Thymus (tissue), 14 donors: ENCODE results near the gene PLCG1. TPM values are rescaled to one million over a fixed set of nuclear protein-coding genes. Genes with fewer than 3 reads are reported as not detected.

Source experiments
- DNase-seq, 9 donors: peaks; one replicate each; pipeline ENCODE4 v3.0.0-alpha.2; 2013; ENCODE audit warnings: low spot score in 9 of 9, low read depth in 6 of 9, missing footprints in 1 of 9
- H3K27ac ChIP-seq, 2 donors: one replicate each; pipeline ENCODE4 v1.5.1; 2013; ENCODE audit warnings: control low read depth in 1 of 2, low read depth in 1 of 2, low read length in 1 of 2, mild to moderate bottlenecking in 1 of 2, moderate library complexity in 1 of 2
- H3K27me3 ChIP-seq, 2 donors: one replicate each; pipeline ENCODE4 v1.5.1; 2013; ENCODE audit warnings: low read length in 1 of 2; ENCODE audit not compliant: control insufficient read depth in 2 of 2, insufficient read depth in 1 of 2
- H3K36me3 ChIP-seq, 2 donors: one replicate each; pipeline ENCODE4 v1.5.1; 2013; ENCODE audit warnings: low read length in 1 of 2, mild to moderate bottlenecking in 1 of 2, moderate library complexity in 1 of 2; ENCODE audit not compliant: control insufficient read depth in 2 of 2, insufficient read depth in 2 of 2
- H3K4me1 ChIP-seq, 2 donors: one replicate each; pipeline ENCODE4 v1.5.1; 2013; ENCODE audit warnings: low read length in 2 of 2; ENCODE audit not compliant: control insufficient read depth in 2 of 2, insufficient read depth in 2 of 2
- H3K4me3 ChIP-seq, 2 donors: one replicate each; pipeline ENCODE4 v1.5.1; 2013; ENCODE audit warnings: low read length in 2 of 2, control low read depth in 1 of 2, mild to moderate bottlenecking in 1 of 2
- H3K9me3 ChIP-seq, 2 donors: one replicate each; pipeline ENCODE4 v1.5.1; 2013; ENCODE audit warnings: low read length in 1 of 2, mild to moderate bottlenecking in 1 of 2; ENCODE audit not compliant: control insufficient read depth in 2 of 2, insufficient read depth in 1 of 2
- WGBS: extraction: QIAGEN DNeasy Blood & Tissue Kit; methylation state at CpG from one replicate; pipeline ENCODE4 v1.1.7; 2013; 5-methylcytosine and 5-hydroxymethylcytosine counted together
- long read RNA-seq, 10 donors: transcript quantifications; one replicate each; lab custom pipeline, GENCODE V29; 2026
- polyA plus RNA-seq: library from polyadenylated mRNA; stranded (reverse); fragments of 200-250 nt; gene quantifications from one replicate; pipeline ENCODE4 v1.2.3, GENCODE V29; 2013
- total RNA-seq: library from RNA; stranded (reverse); fragments of 120-200 nt; gene quantifications from one replicate; pipeline ENCODE4 v1.2.4, GENCODE V29; 2013
- donor health status: healthy.

Gene PLCG1
- total RNA-seq (103 TPM), polyA plus RNA-seq (126 TPM)
- long read RNA-seq, donor 1 = 0 reads
- long read RNA-seq, donor 2, full-length matches to known transcripts = 6 of 148 reads
- long read RNA-seq, donor 2, partial matches to known transcripts = 142 of 148 reads
- long read RNA-seq, donor 2, other reads (novel, unspliced or antisense) = 0 of 148 reads
- long read RNA-seq, donor 3, full-length matches to known transcripts = 7 of 19 reads
- long read RNA-seq, donor 3, partial matches to known transcripts = 12 of 19 reads
- long read RNA-seq, donor 3, other reads (novel, unspliced or antisense) = 0 of 19 reads
- long read RNA-seq, donor 4, full-length matches to known transcripts = 6 of 6 reads
- long read RNA-seq, donor 4, partial matches to known transcripts = 0 of 6 reads
- long read RNA-seq, donor 4, other reads (novel, unspliced or antisense) = 0 of 6 reads
- long read RNA-seq, donor 5, full-length matches to known transcripts = 11 of 41 reads
- long read RNA-seq, donor 5, partial matches to known transcripts = 30 of 41 reads
- long read RNA-seq, donor 5, other reads (novel, unspliced or antisense) = 0 of 41 reads
- long read RNA-seq, donor 6, partial matches to known transcripts = 26 of 27 reads
- long read RNA-seq, donor 6, other reads (novel, unspliced or antisense) = 0 of 27 reads
- long read RNA-seq, donor 7, full-length matches to known transcripts = 3 of 46 reads
- long read RNA-seq, donor 7, partial matches to known transcripts = 43 of 46 reads
- long read RNA-seq, donor 7, other reads (novel, unspliced or antisense) = 0 of 46 reads
- long read RNA-seq, donor 8, full-length matches to known transcripts = 1 of 1 reads
- long read RNA-seq, donor 8, partial matches to known transcripts = 0 of 1 reads
- long read RNA-seq, donor 8, other reads (novel, unspliced or antisense) = 0 of 1 reads
- long read RNA-seq, donor 9, full-length matches to known transcripts = 1 of 1 reads
- long read RNA-seq, donor 9, partial matches to known transcripts = 0 of 1 reads
- long read RNA-seq, donor 9, other reads (novel, unspliced or antisense) = 0 of 1 reads
- long read RNA-seq, donor 10, full-length matches to known transcripts = 4 of 9 reads
- long read RNA-seq, donor 10, partial matches to known transcripts = 5 of 9 reads
- long read RNA-seq, donor 10, other reads (novel, unspliced or antisense) = 0 of 9 reads

DNA sequence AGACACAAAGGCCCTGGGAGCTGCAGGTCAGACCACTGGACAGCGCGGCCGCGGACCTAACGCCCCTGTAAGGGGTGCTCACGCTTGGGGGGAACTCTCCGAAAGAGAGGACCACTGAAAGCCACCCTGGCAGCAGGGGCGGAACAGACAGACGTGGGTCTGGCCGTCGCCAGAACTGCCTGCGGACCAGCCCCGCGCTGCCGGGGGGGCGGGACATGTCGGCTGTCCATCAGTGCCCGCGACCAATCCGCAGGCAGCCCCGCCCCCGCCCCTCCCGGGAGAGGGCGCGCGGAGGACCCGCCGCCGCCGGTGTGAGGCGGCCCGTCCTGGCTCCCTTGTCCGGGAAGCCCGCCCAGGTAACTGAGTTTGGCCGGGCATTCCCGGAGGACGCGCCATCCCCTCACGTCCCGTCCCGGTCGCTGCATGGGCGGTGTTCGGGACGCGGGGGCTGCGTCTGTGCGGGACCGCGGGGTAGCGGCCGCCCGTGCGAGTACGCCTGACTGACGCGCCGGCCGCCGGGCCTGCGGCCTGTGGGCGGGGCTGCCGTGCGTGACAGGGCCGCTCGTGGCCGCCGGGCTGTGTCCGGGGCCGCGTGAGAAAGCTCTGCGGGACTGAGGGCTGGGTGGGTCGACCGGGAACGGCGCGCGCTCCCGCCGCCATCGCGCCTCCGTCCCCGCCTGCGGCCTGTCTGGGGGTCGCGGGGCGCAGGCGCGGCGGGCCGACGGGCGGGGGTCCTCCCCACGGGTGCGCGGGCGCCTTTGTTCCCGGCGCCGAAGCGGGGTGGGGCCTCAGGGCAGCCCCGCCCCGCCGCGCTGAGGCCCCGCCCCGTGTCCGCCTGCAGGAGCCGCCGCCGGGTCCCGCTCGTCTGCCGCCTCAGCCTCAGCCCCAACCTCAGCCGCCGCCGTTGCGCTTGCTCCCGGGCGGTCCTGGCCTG, at the start of gene PLCG1:
PLCG1 (plus strand) TSS at position 864 of the 934 bp plus-strand sequence. CDS start 99 bp downstream, outside the sequence.
- no peaks in the 10 kb centered on the region for H3K27me3 ChIP-seq
- peaks cover 37 to 62% of the 10 kb centered on the region in 2 donors for H3K4me1 ChIP-seq
- peak within 1 kb of the TSS; percentile 98 for H3K27ac ChIP-seq
- WGBS = under 1% methylated on average over 121 of the region's 121 CpGs
- H3K9me3 ChIP-seq = no peaks in the 10 kb centered on the region
- peak in 7 of 9 donors; percentile 72 to 91 (median 80) for DNase-seq
- H3K4me3 ChIP-seq = peak within 1 kb of the TSS; percentile 93 to 95
- peaks cover 0 to 4% of the 10 kb centered on the region in 2 donors for H3K36me3 ChIP-seq

DNA sequence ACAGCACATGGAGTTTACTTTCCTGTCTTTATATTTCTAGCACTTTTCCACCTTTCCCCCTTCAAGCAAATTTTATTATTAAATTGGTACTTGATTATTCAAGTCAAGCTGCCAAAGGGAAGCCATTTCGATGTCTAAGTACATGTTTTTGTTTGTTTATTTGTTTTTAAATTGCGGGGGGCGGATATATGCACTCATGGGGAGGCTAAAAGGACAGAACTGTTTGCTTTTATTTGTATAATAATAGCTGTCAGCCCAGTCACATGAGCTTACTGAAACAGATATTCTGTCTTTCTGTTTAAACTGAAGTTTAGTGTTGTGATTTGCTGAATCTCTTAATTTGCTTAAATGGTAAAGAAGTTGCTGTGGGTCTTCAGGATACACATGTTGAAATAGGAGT, 49.6 kb upstream of the PLCG1 start:
- H3K9me3 ChIP-seq = no peaks in the 10 kb centered on the region
- peaks cover 12 to 53% of the 10 kb centered on the region in 2 donors for H3K36me3 ChIP-seq
- H3K4me3 ChIP-seq = no peak overlapping the region
- no peak overlapping the region for H3K27ac ChIP-seq
- WGBS = 97% methylated on average over 3 of the region's 3 CpGs
- no peaks in the 10 kb centered on the region for H3K4me1 ChIP-seq
- no peaks in the 10 kb centered on the region for H3K27me3 ChIP-seq
- DNase-seq = no peak

GRCh38 chr20:41089555-41089954, 47.8 kb upstream of the PLCG1 start:
- H3K36me3 ChIP-seq = peaks cover 29 to 55% of the 10 kb centered on the region in 2 donors
- H3K27me3 ChIP-seq = no peaks in the 10 kb centered on the region
- H3K4me1 ChIP-seq = no peaks in the 10 kb centered on the region
- no peaks in the 10 kb centered on the region for H3K9me3 ChIP-seq
- no peak for DNase-seq
- H3K4me3 ChIP-seq = no peak overlapping the region
- WGBS = 97% methylated on average over 3 of the region's 3 CpGs
- no peak overlapping the region for H3K27ac ChIP-seq

DNA sequence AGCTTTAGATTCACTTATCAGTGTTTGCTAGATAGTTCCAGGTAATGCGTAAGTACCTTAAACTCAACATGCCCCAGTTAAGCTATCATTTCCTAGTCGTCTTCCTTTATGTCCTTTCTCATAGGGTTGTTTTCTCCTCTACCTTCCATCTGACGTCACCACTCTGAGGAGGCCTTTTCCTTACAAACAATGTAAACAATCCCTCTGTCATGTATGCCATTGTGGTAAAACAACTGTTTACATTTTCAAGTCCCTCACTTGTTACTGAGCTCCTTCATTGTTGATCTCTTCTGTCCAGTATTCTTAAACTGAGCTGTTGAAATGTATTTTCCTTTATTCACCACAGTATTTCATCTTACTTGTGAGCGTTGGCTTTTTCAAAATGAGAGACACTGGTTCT, 45.4 kb upstream of the PLCG1 start:
- no peaks in the 10 kb centered on the region for H3K4me1 ChIP-seq
- H3K36me3 ChIP-seq = peaks cover 34 to 57% of the 10 kb centered on the region in 2 donors
- H3K27ac ChIP-seq = no peak overlapping the region
- no peaks in the 10 kb centered on the region for H3K27me3 ChIP-seq
- H3K4me3 ChIP-seq = no peak overlapping the region
- DNase-seq = no peak
- 97% methylated on average over 4 of the region's 4 CpGs for WGBS
- H3K9me3 ChIP-seq = no peaks in the 10 kb centered on the region

DNA sequence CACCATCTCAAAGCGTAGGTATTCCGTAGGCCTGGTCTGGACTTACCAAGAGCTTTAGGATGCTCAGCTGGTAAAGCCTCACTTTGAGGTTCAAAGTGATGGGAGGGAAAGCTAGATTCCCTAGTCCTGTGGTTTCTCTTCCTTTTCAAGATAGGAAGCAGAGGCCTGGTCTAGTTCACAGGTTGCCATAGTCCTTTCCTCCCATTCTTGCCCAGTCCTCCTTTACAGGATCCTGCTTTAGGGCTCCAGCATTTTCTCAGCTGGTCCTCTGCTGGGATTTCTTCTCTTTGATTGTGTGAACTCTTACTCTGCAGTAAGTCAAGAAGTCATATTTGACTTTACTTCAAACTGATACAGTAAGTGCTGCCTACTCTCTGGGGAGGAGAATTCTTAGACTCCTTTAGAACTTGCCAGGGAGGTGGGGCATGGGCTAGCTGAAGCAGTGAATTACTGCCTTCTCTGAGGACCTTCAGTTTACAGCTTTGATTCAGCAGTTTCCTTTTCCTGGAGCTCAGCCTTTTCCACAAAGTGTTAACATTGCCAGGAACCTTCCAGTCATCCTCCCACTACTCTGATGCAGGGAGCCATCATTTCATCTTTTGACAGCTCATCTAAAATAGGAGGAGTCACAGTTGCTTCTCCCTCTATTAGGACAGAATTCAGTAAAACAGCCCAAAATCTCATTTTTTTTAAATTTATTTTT, 42.8 kb upstream of the PLCG1 start:
- DNase-seq = no peak
- H3K27ac ChIP-seq = peak overlapping the region in 1 of 2 donors; percentile 49
- no peaks in the 10 kb centered on the region for H3K27me3 ChIP-seq
- no peak overlapping the region for H3K4me3 ChIP-seq
- WGBS = 100% methylated on average over 2 of the region's 2 CpGs
- no peaks in the 10 kb centered on the region for H3K4me1 ChIP-seq
- H3K9me3 ChIP-seq = no peaks in the 10 kb centered on the region
- peaks cover 39 to 66% of the 10 kb centered on the region in 2 donors for H3K36me3 ChIP-seq

DNA sequence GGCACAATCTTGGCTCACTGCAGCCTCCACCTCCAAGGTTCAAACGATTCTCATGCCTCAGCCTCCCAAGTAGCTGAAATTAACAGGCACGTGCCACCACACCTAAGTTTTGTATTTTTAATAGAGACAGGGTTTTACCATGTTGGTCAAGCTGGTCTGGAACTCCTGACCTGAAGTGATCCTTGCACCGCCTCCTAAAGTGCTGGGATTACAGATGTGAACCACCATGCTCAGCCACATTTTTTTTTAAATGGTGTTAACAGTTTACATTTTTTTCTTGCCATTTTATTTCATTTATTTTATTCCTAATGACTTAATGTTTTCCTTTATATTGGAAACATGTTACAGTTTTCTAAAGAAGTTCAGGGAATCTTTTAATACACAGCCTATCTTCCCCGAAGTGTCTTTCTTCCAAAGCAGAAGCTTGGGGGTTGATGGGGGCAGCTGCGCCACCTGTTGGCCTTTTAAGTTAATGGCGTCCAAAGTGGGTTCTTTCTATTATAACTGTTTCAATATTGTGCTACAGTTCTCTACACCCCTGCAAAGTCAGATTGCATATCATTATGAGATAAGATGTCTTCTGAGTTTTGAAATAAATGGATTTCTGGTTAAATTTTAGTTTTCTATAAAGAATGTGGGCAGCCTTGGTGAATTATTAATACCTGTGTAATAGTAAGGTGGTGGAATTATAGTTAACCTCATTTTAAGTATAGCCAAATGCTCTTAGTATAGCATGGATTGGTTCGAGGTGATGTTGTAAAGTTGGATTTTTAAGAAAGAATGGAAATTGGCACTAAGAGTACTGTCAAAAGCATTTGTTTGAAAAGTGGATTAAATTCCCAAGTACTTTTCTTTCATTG, 42.0 kb upstream of the PLCG1 start:
- no peak overlapping the region for H3K27ac ChIP-seq
- H3K27me3 ChIP-seq = no peaks in the 10 kb centered on the region
- no peaks in the 10 kb centered on the region for H3K9me3 ChIP-seq
- 60% methylated on average over 7 of the region's 7 CpGs for WGBS
- H3K36me3 ChIP-seq = peaks cover 44 to 72% of the 10 kb centered on the region in 2 donors
- no peak overlapping the region for H3K4me3 ChIP-seq
- H3K4me1 ChIP-seq = no peaks in the 10 kb centered on the region
- peak in 8 of 9 donors; percentile 32 to 76 (median 53) for DNase-seq

GRCh38 chr20:41098703-41099250, 38.6 kb upstream of the PLCG1 start:
- 98% methylated on average over 4 of the region's 4 CpGs for WGBS
- Histone ChIP-seq H3K27me3 (no peaks in the 10 kb centered on the region), H3K4me1 (no peaks in the 10 kb centered on the region), H3K27ac (no peak overlapping the region), H3K4me3 (no peak overlapping the region), H3K9me3 (no peaks in the 10 kb centered on the region), H3K36me3 (peaks cover 44 to 84% of the 10 kb centered on the region in 2 donors)
- no peak for DNase-seq
